ENCODE results near the gene SEPTIN14.
"Not testable (repeated sequence)": the region's sequence is repeated elsewhere in the genome, so short reads cannot be mapped to it uniquely, and the experiment has no call there.

Gene SEPTIN14

GRCh38 chr7:55862652-55863051 lies at the start of gene SEPTIN14:
Gene SEPTIN14, minus strand, starts transcription at chr7:55862752. Its CDS starts 756 bp downstream, at chr7:55861996.
- not testable (repeated sequence) for H3K27me3 Mint-ChIP-seq (ENCODE audit: low read depth); H3K4me3 Mint-ChIP-seq; H3K36me3 Mint-ChIP-seq (ENCODE audit: low read depth); H3K4me1 Mint-ChIP-seq (ENCODE audit: low read depth); H3K27ac Mint-ChIP-seq; H3K9me3 Mint-ChIP-seq

- no peak overlapping the region for H3K27ac Mint-ChIP-seq
- peaks cover 2% of the 10 kb centered on the region for H3K36me3 Mint-ChIP-seq (ENCODE audit: low read depth)
- no peak overlapping the region for H3K4me3 Mint-ChIP-seq
- no peaks in the 10 kb centered on the region for H3K4me1 Mint-ChIP-seq (ENCODE audit: low read depth)
- no peaks in the 10 kb centered on the region for H3K27me3 Mint-ChIP-seq (ENCODE audit: low read depth)
- H3K9me3 Mint-ChIP-seq: peaks cover 11% of the 10 kb centered on the region
Observed at GRCh38 chr7:55903985-55904759, 41.6 kb upstream of the SEPTIN14 start.

GRCh38 chr7:55901059-55901458 lies 38.5 kb upstream of the SEPTIN14 start:
- H3K27ac Mint-ChIP-seq; H3K27me3 Mint-ChIP-seq (ENCODE audit: low read depth); H3K4me1 Mint-ChIP-seq (ENCODE audit: low read depth); H3K4me3 Mint-ChIP-seq; H3K36me3 Mint-ChIP-seq (ENCODE audit: low read depth): not testable (repeated sequence)
- H3K9me3 Mint-ChIP-seq: peaks cover 26% of the 10 kb centered on the region

- no peak overlapping the region for H3K4me3 Mint-ChIP-seq
- no peak overlapping the region for H3K27ac Mint-ChIP-seq
- no peaks in the 10 kb centered on the region for H3K36me3 Mint-ChIP-seq (ENCODE audit: low read depth)
- H3K9me3 Mint-ChIP-seq: peaks cover 26% of the 10 kb centered on the region
- H3K4me1 Mint-ChIP-seq (ENCODE audit: low read depth): no peaks in the 10 kb centered on the region
- no peaks in the 10 kb centered on the region for H3K27me3 Mint-ChIP-seq (ENCODE audit: low read depth)
Observed at GRCh38 chr7:55898287-55898686, 35.7 kb upstream of the SEPTIN14 start.

GRCh38 chr7:55895021-55895420 lies 32.5 kb upstream of the SEPTIN14 start:
- no peak overlapping the region for H3K4me3 Mint-ChIP-seq

GRCh38 chr7:55893940-55894339 lies 31.4 kb upstream of the SEPTIN14 start:
- H3K4me1 Mint-ChIP-seq (ENCODE audit: low read depth): no peaks in the 10 kb centered on the region
- H3K36me3 Mint-ChIP-seq (ENCODE audit: low read depth): no peaks in the 10 kb centered on the region
- no peak overlapping the region for H3K27ac Mint-ChIP-seq
- peaks cover 15% of the 10 kb centered on the region for H3K9me3 Mint-ChIP-seq
- H3K4me3 Mint-ChIP-seq: no peak overlapping the region
- no peaks in the 10 kb centered on the region for H3K27me3 Mint-ChIP-seq (ENCODE audit: low read depth)

More at GRCh38 chr7:55895021-55895420, 32.5 kb upstream of the SEPTIN14 start:
- no peaks in the 10 kb centered on the region for H3K36me3 Mint-ChIP-seq (ENCODE audit: low read depth)
- H3K9me3 Mint-ChIP-seq: peaks cover 18% of the 10 kb centered on the region
- no peaks in the 10 kb centered on the region for H3K4me1 Mint-ChIP-seq (ENCODE audit: low read depth)
- no peaks in the 10 kb centered on the region for H3K27me3 Mint-ChIP-seq (ENCODE audit: low read depth)
- no peak overlapping the region for H3K27ac Mint-ChIP-seq

- Mint-ChIP-seq H3K27ac (peak overlapping the region; percentile 83), H3K4me3 (peak overlapping the region; percentile 81)
- H3K36me3 Mint-ChIP-seq (ENCODE audit: low read depth); H3K9me3 Mint-ChIP-seq; H3K4me1 Mint-ChIP-seq (ENCODE audit: low read depth); H3K27me3 Mint-ChIP-seq (ENCODE audit: low read depth): not testable (repeated sequence)
Observed at GRCh38 chr7:55888378-55888777, 25.8 kb upstream of the SEPTIN14 start.

GRCh38 chr7:55887821-55888247 lies 25.3 kb upstream of the SEPTIN14 start:
- Mint-ChIP-seq H3K27me3 (ENCODE audit: low read depth) (no peaks in the 10 kb centered on the region), H3K36me3 (ENCODE audit: low read depth) (no peaks in the 10 kb centered on the region), H3K27ac (peak overlapping the region; percentile 83), H3K9me3 (no peaks in the 10 kb centered on the region), H3K4me3 (peak overlapping the region; percentile 81), H3K4me1 (ENCODE audit: low read depth) (peaks cover 2% of the 10 kb centered on the region)

- Mint-ChIP-seq H3K27me3 (ENCODE audit: low read depth) (no peaks in the 10 kb centered on the region), H3K9me3 (no peaks in the 10 kb centered on the region), H3K36me3 (ENCODE audit: low read depth) (no peaks in the 10 kb centered on the region), H3K4me1 (ENCODE audit: low read depth) (peaks cover 2% of the 10 kb centered on the region), H3K4me3 (no peak overlapping the region), H3K27ac (no peak overlapping the region)
Observed at GRCh38 chr7:55884321-55884720, 21.8 kb upstream of the SEPTIN14 start.

GRCh38 chr7:55878691-55879090 lies 16.1 kb upstream of the SEPTIN14 start:
- no peaks in the 10 kb centered on the region for H3K9me3 Mint-ChIP-seq
- no peak overlapping the region for H3K4me3 Mint-ChIP-seq
- no peaks in the 10 kb centered on the region for H3K36me3 Mint-ChIP-seq (ENCODE audit: low read depth)
- H3K4me1 Mint-ChIP-seq (ENCODE audit: low read depth): no peaks in the 10 kb centered on the region
- no peaks in the 10 kb centered on the region for H3K27me3 Mint-ChIP-seq (ENCODE audit: low read depth)
- H3K27ac Mint-ChIP-seq: no peak overlapping the region

- Mint-ChIP-seq H3K27ac (no peak overlapping the region), H3K4me1 (ENCODE audit: low read depth) (no peaks in the 10 kb centered on the region), H3K36me3 (ENCODE audit: low read depth) (no peaks in the 10 kb centered on the region), H3K4me3 (no peak overlapping the region), H3K27me3 (ENCODE audit: low read depth) (no peaks in the 10 kb centered on the region), H3K9me3 (no peaks in the 10 kb centered on the region)
Observed at GRCh38 chr7:55877308-55877707, 14.8 kb upstream of the SEPTIN14 start.

- Mint-ChIP-seq H3K4me3 (no peak overlapping the region), H3K27me3 (ENCODE audit: low read depth) (no peaks in the 10 kb centered on the region), H3K9me3 (no peaks in the 10 kb centered on the region), H3K27ac (no peak overlapping the region), H3K4me1 (ENCODE audit: low read depth) (no peaks in the 10 kb centered on the region), H3K36me3 (ENCODE audit: low read depth) (no peaks in the 10 kb centered on the region)
Observed at GRCh38 chr7:55873765-55874164, 11.2 kb upstream of the SEPTIN14 start.

- H3K36me3 Mint-ChIP-seq (ENCODE audit: low read depth): no peaks in the 10 kb centered on the region
- no peaks in the 10 kb centered on the region for H3K9me3 Mint-ChIP-seq
- H3K27me3 Mint-ChIP-seq (ENCODE audit: low read depth): no peaks in the 10 kb centered on the region
- no peak overlapping the region for H3K4me3 Mint-ChIP-seq
- H3K4me1 Mint-ChIP-seq (ENCODE audit: low read depth): no peaks in the 10 kb centered on the region
- no peak overlapping the region for H3K27ac Mint-ChIP-seq
Observed at GRCh38 chr7:55871932-55872485, 9.5 kb upstream of the SEPTIN14 start.

GRCh38 chr7:55868989-55869388 lies 6.4 kb upstream of the SEPTIN14 start:
- H3K36me3 Mint-ChIP-seq (ENCODE audit: low read depth); H3K27ac Mint-ChIP-seq; H3K4me3 Mint-ChIP-seq; H3K4me1 Mint-ChIP-seq (ENCODE audit: low read depth); H3K9me3 Mint-ChIP-seq; H3K27me3 Mint-ChIP-seq (ENCODE audit: low read depth): not testable (repeated sequence)

GRCh38 chr7:55845164-55845563 lies 17.4 kb downstream of the SEPTIN14 start:
- H3K4me1 Mint-ChIP-seq (ENCODE audit: low read depth); H3K36me3 Mint-ChIP-seq (ENCODE audit: low read depth); H3K27me3 Mint-ChIP-seq (ENCODE audit: low read depth); H3K27ac Mint-ChIP-seq; H3K9me3 Mint-ChIP-seq; H3K4me3 Mint-ChIP-seq: not testable (repeated sequence)
